Trophoblast cell (in vitro differentiated cells and primary cell): ENCODE results near the gene TAGLN2.
A peak's percentile ranks its signal among the peaks of the same experiment; 100 is the strongest.

Experiments
- DNase-seq, 2 donors: peaks; one replicate each; pipeline ENCODE4 v3.0.0-alpha.2; 2016
- H2AFZ ChIP-seq: 2 replicates; pipeline ENCODE4 v1.6.1; 2013; ENCODE audit warnings: low read length, moderate library complexity, mild to moderate bottlenecking; ENCODE audit not compliant: insufficient read depth, poor library complexity
- H2AK5ac ChIP-seq: 2 replicates; pipeline ENCODE4 v1.6.1; 2013; ENCODE audit warnings: mild to moderate bottlenecking, low read length
- H2BK120ac ChIP-seq: 2 replicates; pipeline ENCODE4 v1.6.1; 2013; ENCODE audit warnings: low read length, mild to moderate bottlenecking, moderate library complexity; ENCODE audit not compliant: insufficient read depth, poor library complexity
- H2BK12ac ChIP-seq: 2 replicates; pipeline ENCODE4 v1.6.1; 2013; ENCODE audit warnings: mild to moderate bottlenecking, low read length, moderate library complexity
- H2BK5ac ChIP-seq: 2 replicates; pipeline ENCODE4 v1.6.1; 2013; ENCODE audit warnings: low read length, low read depth, moderate library complexity, mild to moderate bottlenecking; ENCODE audit not compliant: poor library complexity
- H3K14ac ChIP-seq: 2 replicates; pipeline ENCODE4 v1.6.1; 2013; ENCODE audit warnings: mild to moderate bottlenecking, low read length
- H3K18ac ChIP-seq: 2 replicates; pipeline ENCODE4 v1.6.1; 2013; ENCODE audit warnings: mild to moderate bottlenecking, low read length
- H3K23ac ChIP-seq: 2 replicates; pipeline ENCODE4 v1.6.1; 2013; ENCODE audit warnings: low read length
- H3K27ac ChIP-seq: 2 replicates; pipeline ENCODE4 v1.5.1; 2013; ENCODE audit warnings: low read depth, mild to moderate bottlenecking, inconsistent platforms, low read length, moderate library complexity
- H3K27me3 ChIP-seq: 2 replicates; pipeline ENCODE4 v1.6.1; 2013; ENCODE audit warnings: inconsistent platforms, mild to moderate bottlenecking, low read length, moderate library complexity; ENCODE audit not compliant: insufficient read depth
- H3K36me3 ChIP-seq, 2 experiments: 1 replicate in 1 of 2; 2 replicates in 1 of 2; pipeline ENCODE4 v1.6.1; 2013; ENCODE audit warnings: low read length in 2 of 2, mild to moderate bottlenecking in 2 of 2, moderate library complexity in 1 of 2; ENCODE audit not compliant: insufficient read depth in 2 of 2, control insufficient read depth in 1 of 2
- H3K4ac ChIP-seq: 2 replicates; pipeline ENCODE4 v1.6.1; 2013; ENCODE audit warnings: low read depth, mild to moderate bottlenecking, low read length, moderate library complexity
- H3K4me1 ChIP-seq, 2 experiments: 1 replicate in 1 of 2; 2 replicates in 1 of 2; pipeline ENCODE4 v1.6.1; 2013; ENCODE audit warnings: low read length in 2 of 2, mild to moderate bottlenecking in 2 of 2, moderate library complexity in 1 of 2; ENCODE audit not compliant: insufficient read depth in 2 of 2, control insufficient read depth in 1 of 2
- H3K4me2 ChIP-seq: 2 replicates; pipeline ENCODE4 v1.6.1; 2013; ENCODE audit warnings: inconsistent platforms, mild to moderate bottlenecking, low read length, moderate library complexity
- H3K4me3 ChIP-seq: 2 replicates; pipeline ENCODE4 v1.5.1; 2013; ENCODE audit warnings: mild to moderate bottlenecking, low read depth, low read length, inconsistent platforms
- H3K79me1 ChIP-seq: one replicate; pipeline ENCODE4 v1.6.1; 2013; ENCODE audit warnings: low read length
- H3K79me2 ChIP-seq: 2 replicates; pipeline ENCODE4 v1.6.1; 2013; ENCODE audit warnings: low read length, mild to moderate bottlenecking; ENCODE audit not compliant: control insufficient read depth, insufficient read depth, poor library complexity
- H3K9ac ChIP-seq: 2 replicates; pipeline ENCODE4 v1.6.1; 2013; ENCODE audit warnings: mild to moderate bottlenecking, low read length
- H3K9me3 ChIP-seq: 2 replicates; pipeline ENCODE4 v1.6.1; 2013; ENCODE audit warnings: low read depth, mild to moderate bottlenecking, control low read depth, inconsistent platforms, low read length; ENCODE audit not compliant: insufficient read depth
- H4K12ac ChIP-seq: 2 replicates; pipeline ENCODE4 v1.6.1; 2013; ENCODE audit warnings: low read depth, mild to moderate bottlenecking, low read length, moderate library complexity
- H4K8ac ChIP-seq: 2 replicates; pipeline ENCODE4 v1.6.1; 2013; ENCODE audit warnings: low read depth, mild to moderate bottlenecking, low read length, moderate library complexity
- H4K91ac ChIP-seq: one replicate; pipeline ENCODE4 v1.6.1; 2013; ENCODE audit warnings: low read depth, mild to moderate bottlenecking, low read length, moderate library complexity
- WGBS: extraction: QIAGEN DNeasy Blood & Tissue Kit; methylation state at CpG from one replicate; pipeline ENCODE4 v1.1.7; 2013; ENCODE audit warnings: missing lambda C conversion rate; ENCODE audit not compliant: insufficient read length, insufficient coverage; ENCODE audit errors: extremely low coverage; 5-methylcytosine and 5-hydroxymethylcytosine counted together

Gene TAGLN2

GRCh38 chr1:159958719-159959380 is 33.5 kb upstream of the TAGLN2 start:
- peak overlapping the region; percentile 43 for H3K9ac ChIP-seq
- WGBS: no CpG with 5 or more reads among the region's 3 CpGs

DNA sequence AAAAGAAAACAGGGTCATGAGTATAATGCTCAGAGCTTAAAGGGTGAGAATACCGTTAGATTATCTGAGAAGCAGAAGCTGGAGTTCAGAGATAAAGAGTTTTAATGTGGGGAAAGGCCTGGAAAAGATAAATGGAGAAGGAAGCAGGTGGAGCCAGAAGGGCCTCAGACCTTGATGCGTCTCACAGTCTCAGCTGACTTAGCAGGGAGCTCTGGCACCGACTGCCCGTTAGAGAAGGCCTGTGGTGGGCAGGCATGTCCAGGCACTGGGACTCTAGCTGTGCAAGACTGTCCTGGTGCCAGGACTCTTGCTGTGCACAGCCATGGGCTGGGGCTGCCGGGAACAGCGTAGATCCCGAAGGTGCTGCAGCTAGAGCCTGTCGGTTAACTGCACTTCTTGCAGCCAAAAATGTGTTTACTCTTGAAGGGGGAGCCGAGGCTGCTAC is 32.5 kb upstream of the TAGLN2 start:
- Histone ChIP-seq H2AK5ac (no peak overlapping the region), H2BK120ac (no peak overlapping the region), H3K4me2 (no peak overlapping the region), H4K91ac (no peak overlapping the region), H4K8ac (no peak overlapping the region), H3K27ac (no peak overlapping the region), H4K12ac (no peak overlapping the region), H3K18ac (no peak overlapping the region), H3K4me1 (peaks cover 7 to 9% of the 10 kb centered on the region in 2 experiments), H2BK5ac (no peak overlapping the region), H2BK12ac (no peak overlapping the region), H3K4ac (no peak overlapping the region), H3K79me1 (no peaks in the 10 kb centered on the region), H3K4me3 (no peak overlapping the region), H3K23ac (no peak overlapping the region), H3K27me3 (no peaks in the 10 kb centered on the region), H2AFZ (no peak overlapping the region), H3K36me3 (no peaks in the 10 kb centered on the region), H3K9me3 (peaks cover 3% of the 10 kb centered on the region), H3K14ac (no peak overlapping the region), H3K9ac (no peak overlapping the region), H3K79me2 (no peaks in the 10 kb centered on the region)
- no CpG with 5 or more reads among the region's 9 CpGs for WGBS
- DNase-seq: no peak

More at GRCh38 chr1:159958719-159959380, 33.5 kb upstream of the TAGLN2 start:
- Histone ChIP-seq H3K4me1 (peaks cover 7 to 8% of the 10 kb centered on the region in 2 experiments), H4K12ac (no peak overlapping the region), H2BK12ac (no peak overlapping the region), H3K79me2 (no peaks in the 10 kb centered on the region), H2AK5ac (no peak overlapping the region), H3K18ac (no peak overlapping the region), H4K91ac (no peak overlapping the region), H2BK120ac (no peak overlapping the region), H4K8ac (no peak overlapping the region), H2BK5ac (no peak overlapping the region), H3K14ac (no peak overlapping the region), H3K4me2 (no peak overlapping the region), H3K23ac (no peak overlapping the region), H3K79me1 (no peaks in the 10 kb centered on the region), H3K36me3 (no peaks in the 10 kb centered on the region), H3K27ac (no peak overlapping the region), H3K27me3 (no peaks in the 10 kb centered on the region), H2AFZ (no peak overlapping the region), H3K4me3 (no peak overlapping the region), H3K4ac (no peak overlapping the region), H3K9me3 (peaks cover 2% of the 10 kb centered on the region)
- no peak for DNase-seq

DNA sequence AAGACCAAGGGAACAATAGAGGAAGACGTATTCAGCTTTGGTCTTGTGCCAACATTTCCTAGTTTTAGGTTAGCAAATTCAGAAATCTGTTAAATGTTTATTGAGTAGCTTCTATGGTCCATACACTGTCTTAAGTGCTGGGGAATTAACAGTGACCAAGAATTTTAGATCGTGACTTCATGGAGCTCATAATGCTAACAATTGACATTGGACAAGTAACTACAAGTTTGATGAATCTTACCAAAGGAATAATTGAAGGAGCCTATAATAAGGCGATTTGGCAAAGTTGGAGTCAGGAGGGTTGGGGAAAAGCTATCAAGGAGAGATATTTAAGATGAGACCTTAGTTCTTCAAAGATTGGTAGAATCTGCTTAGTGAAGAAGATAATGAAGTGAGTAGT is 30.1 kb upstream of the TAGLN2 start:
- Histone ChIP-seq H3K27ac (no peak overlapping the region), H3K23ac (no peak overlapping the region), H3K79me2 (no peaks in the 10 kb centered on the region), H4K91ac (no peak overlapping the region), H3K79me1 (no peaks in the 10 kb centered on the region), H2AK5ac (no peak overlapping the region), H3K4ac (no peak overlapping the region), H3K9ac (no peak overlapping the region), H3K4me3 (no peak overlapping the region), H2BK120ac (no peak overlapping the region), H3K36me3 (no peaks in the 10 kb centered on the region), H3K27me3 (no peaks in the 10 kb centered on the region), H3K14ac (no peak overlapping the region), H2BK12ac (no peak overlapping the region), H3K18ac (no peak overlapping the region), H2AFZ (no peak overlapping the region), H3K4me2 (no peak overlapping the region), H4K12ac (no peak overlapping the region), H2BK5ac (no peak overlapping the region), H3K9me3 (peaks cover 3% of the 10 kb centered on the region), H4K8ac (no peak overlapping the region), H3K4me1 (peaks cover 7 to 9% of the 10 kb centered on the region in 2 experiments)
- no peak for DNase-seq
- WGBS: no CpG with 5 or more reads among the region's 3 CpGs

- Histone ChIP-seq H3K4ac (no peak within 1 kb of the TSS), H3K79me2 (no peaks in the 10 kb centered on the region), H3K4me2 (no peak within 1 kb of the TSS), H2BK5ac (no peak within 1 kb of the TSS), H2AFZ (no peak within 1 kb of the TSS), H4K8ac (no peak within 1 kb of the TSS), H2BK12ac (no peak within 1 kb of the TSS), H3K9me3 (peaks cover 2% of the 10 kb centered on the region), H3K14ac (no peak within 1 kb of the TSS), H2AK5ac (no peak within 1 kb of the TSS), H3K18ac (no peak within 1 kb of the TSS), H3K27ac (no peak within 1 kb of the TSS), H3K27me3 (no peaks in the 10 kb centered on the region), H3K79me1 (no peaks in the 10 kb centered on the region), H4K91ac (no peak within 1 kb of the TSS), H3K23ac (no peak within 1 kb of the TSS), H3K4me1 (peaks cover 0 to 2% of the 10 kb centered on the region in 2 experiments), H3K36me3 (no peaks in the 10 kb centered on the region), H4K12ac (no peak within 1 kb of the TSS), H3K9ac (no peak within 1 kb of the TSS), H2BK120ac (no peak within 1 kb of the TSS), H3K4me3 (no peak within 1 kb of the TSS)
- WGBS: no CpG with 5 or more reads among the region's 11 CpGs
- DNase-seq: peak in 1 of 2 donors; percentile 24
These were observed 28.5 kb upstream of the TAGLN2 start, which contains the start of gene SLAMF9 for GRCh38 chr1:159953536-159954515. Gene SLAMF9 (minus strand): TSS chr1:159954237. CDS start chr1:159954137, 100 bp downstream.
